Smooth muscle cell (in vitro differentiated cells): ENCODE results near the gene CLPTM1L. TPM values are rescaled to one million over a fixed set of nuclear protein-coding genes. Genes with fewer than 3 reads are reported as not detected.

Experiments used
- DNase-seq: peaks from one replicate; lab custom pipeline; 2025; ENCODE audit not compliant: unreplicated experiment; lab: John Stamatoyannopoulos, UW
- H2AFZ ChIP-seq: fragments of 200-600 bp; sonication (generic); 2 replicates; pipeline ENCODE4 v1.6.0; 2016; ENCODE audit warnings: antibody characterized with exemption, low read depth, mild to moderate bottlenecking
- H3F3A ChIP-seq: fragments of 200-600 bp; sonication (generic); 2 replicates; pipeline ENCODE4 v1.6.0; 2017; ENCODE audit warnings: antibody characterized with exemption, low read depth
- H3K27ac ChIP-seq: fragments of 200-600 bp; sonication (generic); 2 replicates; pipeline ENCODE4 v1.5.1; 2016; ENCODE audit warnings: low read depth, mild to moderate bottlenecking
- H3K27me3 ChIP-seq: fragments of 200-600 bp; sonication (generic); 2 replicates; pipeline ENCODE4 v1.6.1; 2016; ENCODE audit warnings: low read depth, mild to moderate bottlenecking
- H3K36me3 ChIP-seq: fragments of 200-600 bp; sonication (generic); 2 replicates; pipeline ENCODE4 v1.5.1; 2016; ENCODE audit warnings: low read depth
- H3K4me1 ChIP-seq: fragments of 200-600 bp; sonication (generic); 2 replicates; pipeline ENCODE4 v1.5.1; 2016; ENCODE audit warnings: low read depth
- H3K4me2 ChIP-seq: fragments of 200-600 bp; sonication (generic); 2 replicates; pipeline ENCODE4 v1.6.0; 2016; ENCODE audit warnings: mild to moderate bottlenecking
- H3K4me3 ChIP-seq: fragments of 200-600 bp; sonication (generic); 2 replicates; pipeline ENCODE4 v1.5.1; 2016; ENCODE audit warnings: mild to moderate bottlenecking
- H3K79me2 ChIP-seq: fragments of 200-600 bp; sonication (generic); 2 replicates; pipeline ENCODE4 v1.6.0; 2016; ENCODE audit warnings: low read depth, mild to moderate bottlenecking
- H3K9ac ChIP-seq: fragments of 200-600 bp; sonication (generic); 2 replicates; pipeline ENCODE4 v1.6.0; 2016; ENCODE audit warnings: low read depth
- H3K9me3 ChIP-seq: fragments of 200-600 bp; sonication (generic); replicated peaks from 2 replicates; pipeline ENCODE4 v1.5.1; 2016; ENCODE audit warnings: low read depth
- H4K20me1 ChIP-seq: fragments of 200-600 bp; sonication (generic); 2 replicates; pipeline ENCODE4 v1.6.0; 2016; ENCODE audit warnings: low read depth
- WGBS: methylation state at CpG from one replicate; pipeline ENCODE4 v1.1.7; 2016; ENCODE audit warnings: low lambda C conversion rate; 5-methylcytosine and 5-hydroxymethylcytosine counted together
- polyA plus RNA-seq: library from polyadenylated mRNA; unstranded; fragments of >200 nt; fragmentation: Nextera tagmentation; extraction: Ambion mirVana; gene quantifications from 2 replicates; pipeline ENCODE4 v1.2.1, GENCODE V29; 2016
- total RNA-seq: library from RNA; depleted of rRNA; stranded (reverse); fragments of >200 nt; gene quantifications from 2 replicates; pipeline ENCODE4 v1.2.3, GENCODE V29; 2014
- TF ChIP-seq, protein P1 (sequence below): fragments of 200-600 bp; sonication (generic); IDR thresholded peaks from 2 replicates; pipeline ENCODE4 v1.5.1; 2017; ENCODE audit warnings: borderline replicate concordance, mild to moderate bottlenecking, antibody characterized with exemption; ENCODE audit not compliant: insufficient read depth, poor library complexity, severe bottlenecking

Gene CLPTM1L
- total and polyA plus RNA-seq, 2 experiments from 2014 or later = 125 to 127 TPM

- no peaks in the 10 kb centered on the region for H3K27me3 ChIP-seq
- TF ChIP-seq, protein P1, sequence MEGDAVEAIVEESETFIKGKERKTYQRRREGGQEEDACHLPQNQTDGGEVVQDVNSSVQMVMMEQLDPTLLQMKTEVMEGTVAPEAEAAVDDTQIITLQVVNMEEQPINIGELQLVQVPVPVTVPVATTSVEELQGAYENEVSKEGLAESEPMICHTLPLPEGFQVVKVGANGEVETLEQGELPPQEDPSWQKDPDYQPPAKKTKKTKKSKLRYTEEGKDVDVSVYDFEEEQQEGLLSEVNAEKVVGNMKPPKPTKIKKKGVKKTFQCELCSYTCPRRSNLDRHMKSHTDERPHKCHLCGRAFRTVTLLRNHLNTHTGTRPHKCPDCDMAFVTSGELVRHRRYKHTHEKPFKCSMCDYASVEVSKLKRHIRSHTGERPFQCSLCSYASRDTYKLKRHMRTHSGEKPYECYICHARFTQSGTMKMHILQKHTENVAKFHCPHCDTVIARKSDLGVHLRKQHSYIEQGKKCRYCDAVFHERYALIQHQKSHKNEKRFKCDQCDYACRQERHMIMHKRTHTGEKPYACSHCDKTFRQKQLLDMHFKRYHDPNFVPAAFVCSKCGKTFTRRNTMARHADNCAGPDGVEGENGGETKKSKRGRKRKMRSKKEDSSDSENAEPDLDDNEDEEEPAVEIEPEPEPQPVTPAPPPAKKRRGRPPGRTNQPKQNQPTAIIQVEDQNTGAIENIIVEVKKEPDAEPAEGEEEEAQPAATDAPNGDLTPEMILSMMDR = no peak
- no peaks in the 10 kb centered on the region for H3K9me3 ChIP-seq
- no peaks in the 10 kb centered on the region for H3K36me3 ChIP-seq
- no peak overlapping the region for H2AFZ ChIP-seq
- H3K4me1 ChIP-seq = no peaks in the 10 kb centered on the region
- H3K27ac ChIP-seq = no peak overlapping the region
- no peak overlapping the region for H3K4me3 ChIP-seq
- no peak for DNase-seq
- no peaks in the 10 kb centered on the region for H3K79me2 ChIP-seq
- no peaks in the 10 kb centered on the region for H3F3A ChIP-seq
- no peak overlapping the region for H3K4me2 ChIP-seq
- no peaks in the 10 kb centered on the region for H4K20me1 ChIP-seq
- WGBS = 93% methylated on average over 16 of the region's 16 CpGs
- no peak overlapping the region for H3K9ac ChIP-seq
Observed at GRCh38 chr5:1274471-1274870, 70.4 kb downstream of the CLPTM1L start.

GRCh38 chr5:1273745-1274144 lies 71.2 kb downstream of the CLPTM1L start:
- 98% methylated on average over 20 of the region's 20 CpGs for WGBS
- H2AFZ ChIP-seq = no peak overlapping the region
- no peak for DNase-seq
- no peaks in the 10 kb centered on the region for H4K20me1 ChIP-seq
- H3K9me3 ChIP-seq = no peaks in the 10 kb centered on the region
- no peaks in the 10 kb centered on the region for H3F3A ChIP-seq
- H3K4me3 ChIP-seq = no peak overlapping the region
- H3K9ac ChIP-seq = no peak overlapping the region
- no peaks in the 10 kb centered on the region for H3K4me1 ChIP-seq
- no peaks in the 10 kb centered on the region for H3K36me3 ChIP-seq
- H3K79me2 ChIP-seq = no peaks in the 10 kb centered on the region
- TF ChIP-seq, protein P1 = no peak
- H3K27ac ChIP-seq = no peak overlapping the region
- H3K4me2 ChIP-seq = no peak overlapping the region
- H3K27me3 ChIP-seq = no peaks in the 10 kb centered on the region

DNA sequence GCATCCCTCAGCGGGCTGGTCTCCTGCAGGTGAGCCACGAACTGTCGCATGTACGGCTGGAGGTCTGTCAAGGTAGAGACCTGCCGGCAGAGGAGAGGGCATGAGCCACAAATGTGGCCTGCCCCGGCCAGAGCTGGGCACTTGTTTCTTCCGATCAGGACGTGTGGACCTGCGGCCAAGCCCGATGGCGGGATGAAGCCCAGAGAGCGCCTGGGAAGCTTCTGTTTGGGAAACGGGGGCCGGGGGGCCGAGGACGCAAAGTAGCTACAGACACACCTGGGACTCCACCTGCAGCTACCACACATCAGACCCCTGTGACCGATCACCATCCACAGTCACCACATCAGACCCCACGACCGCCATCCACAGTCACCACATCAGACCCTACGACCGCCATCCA lies 72.7 kb downstream of the CLPTM1L start:
- no peaks in the 10 kb centered on the region for H3K9me3 ChIP-seq
- H3K4me3 ChIP-seq = no peak overlapping the region
- H3K36me3 ChIP-seq = no peaks in the 10 kb centered on the region
- no peaks in the 10 kb centered on the region for H3K79me2 ChIP-seq
- no peaks in the 10 kb centered on the region for H3F3A ChIP-seq
- no peak overlapping the region for H3K9ac ChIP-seq
- H3K27ac ChIP-seq = no peak overlapping the region
- H3K4me2 ChIP-seq = no peak overlapping the region
- no peaks in the 10 kb centered on the region for H3K4me1 ChIP-seq
- H4K20me1 ChIP-seq = no peaks in the 10 kb centered on the region
- H2AFZ ChIP-seq = no peak overlapping the region
- TF ChIP-seq, protein P1 = no peak
- 99% methylated on average over 12 of the region's 21 CpGs for WGBS
- no peaks in the 10 kb centered on the region for H3K27me3 ChIP-seq
- no peak for DNase-seq

DNA sequence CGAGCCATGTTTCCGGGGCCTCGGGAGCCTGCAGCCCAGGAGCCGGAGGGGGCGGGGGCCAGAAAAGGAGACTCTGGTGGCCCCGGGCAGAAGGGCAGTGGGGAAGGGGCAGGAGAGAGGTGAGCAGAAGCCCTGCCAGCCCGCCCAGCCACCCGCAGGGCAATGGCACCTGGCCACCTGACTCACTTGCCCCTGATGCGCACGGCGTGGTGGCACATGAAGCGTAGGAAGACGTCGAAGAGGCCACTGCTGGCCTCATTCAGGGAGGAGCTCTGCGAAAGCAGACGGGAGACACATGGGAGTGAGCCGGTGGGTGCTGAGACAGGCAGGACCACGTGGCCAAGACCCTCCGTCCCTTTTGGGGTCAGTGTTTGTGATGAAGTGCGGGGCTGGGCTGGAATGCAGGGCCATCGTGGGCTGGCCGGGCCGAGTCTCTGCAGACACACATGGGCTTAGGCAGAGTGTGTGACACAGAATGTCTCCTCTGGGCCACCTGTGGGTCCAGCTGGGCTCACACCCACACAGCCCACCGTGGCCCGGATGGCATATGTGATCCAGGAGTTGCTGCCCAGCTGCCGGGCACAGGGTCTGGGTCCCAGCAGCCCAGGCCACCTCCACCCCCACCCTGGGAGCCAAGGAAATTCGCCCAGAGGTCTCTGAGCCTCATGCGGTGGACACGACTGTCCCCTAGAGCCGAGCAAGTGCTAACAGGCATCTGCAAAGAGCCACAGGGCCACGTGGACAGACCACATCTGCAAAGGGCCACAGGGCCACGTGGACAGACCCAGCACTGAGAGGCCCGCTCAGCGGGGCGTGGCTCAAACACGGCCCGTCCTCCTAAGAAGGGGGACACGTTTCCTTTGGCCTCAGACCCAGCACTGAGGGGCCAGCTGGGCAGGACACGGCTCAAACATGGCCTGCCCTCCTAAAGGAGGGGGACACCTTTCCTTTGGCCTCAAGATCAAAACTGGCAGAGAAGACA lies 73.7 kb downstream of the CLPTM1L start:
- Histone ChIP-seq H3K9me3 (no peaks in the 10 kb centered on the region), H3K4me3 (no peak overlapping the region), H3K36me3 (no peaks in the 10 kb centered on the region), H3K79me2 (no peaks in the 10 kb centered on the region), H3K4me2 (no peak overlapping the region), H3K4me1 (no peaks in the 10 kb centered on the region), H4K20me1 (no peaks in the 10 kb centered on the region), H3K27me3 (no peaks in the 10 kb centered on the region), H3F3A (no peaks in the 10 kb centered on the region), H3K27ac (no peak overlapping the region), H2AFZ (no peak overlapping the region), H3K9ac (no peak overlapping the region)
- no peak for DNase-seq
- TF ChIP-seq, protein P1 = no peak
- WGBS = 95% methylated on average over 39 of the region's 39 CpGs
